ENCODE results near the gene WIPF3.
"Not testable (repeated sequence)": the region's sequence is repeated elsewhere in the genome, so short reads cannot be mapped to it uniquely, and the experiment has no call there.

Gene WIPF3

GRCh38 chr7:29957521-29958310 is 151.4 kb downstream of the WIPF3 start:
- no peak for DNase-seq

- no peak for DNase-seq
These were observed 152.5 kb downstream of the WIPF3 start for GRCh38 chr7:29958667-29959358.

- not testable (repeated sequence) for DNase-seq
These were observed 155.3 kb downstream of the WIPF3 start for GRCh38 chr7:29961611-29962010.

- no peak for DNase-seq
These were observed 155.7 kb downstream of the WIPF3 start for GRCh38 chr7:29962035-29962434.

- DNase-seq, result no peak
These were observed 158.7 kb downstream of the WIPF3 start for GRCh38 chr7:29965030-29965429.

All from KG1 (cell line).